ENCODE measurements around the gene WWOX. TPM values are rescaled to one million over a fixed set of nuclear protein-coding genes. Genes with fewer than 3 reads are reported as not detected.

The WWOX gene
- total RNA-seq, 1 donor from 2014 or later, result 17.8 TPM

DNA sequence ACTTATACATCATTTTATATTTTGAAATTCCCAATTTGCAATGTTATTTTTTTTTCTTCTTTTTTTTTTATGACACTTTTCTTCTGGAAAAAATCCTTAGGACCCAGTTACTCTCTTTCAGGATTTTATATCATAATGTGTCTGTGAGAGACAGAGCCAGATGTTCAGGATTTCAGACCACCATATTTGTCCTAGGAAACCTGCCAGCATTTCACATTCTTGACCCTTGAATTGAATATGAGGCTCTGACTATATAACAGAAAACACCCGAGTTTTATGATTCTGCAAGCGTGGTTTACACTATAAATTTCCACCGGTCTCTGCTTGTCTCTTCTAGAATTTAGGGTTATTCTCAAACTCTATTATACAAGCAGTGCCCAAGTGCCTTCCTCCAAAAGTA lies 621.0 kb downstream of the WWOX start:
- no peak overlapping the region for H3K27ac Mint-ChIP-seq

DNA sequence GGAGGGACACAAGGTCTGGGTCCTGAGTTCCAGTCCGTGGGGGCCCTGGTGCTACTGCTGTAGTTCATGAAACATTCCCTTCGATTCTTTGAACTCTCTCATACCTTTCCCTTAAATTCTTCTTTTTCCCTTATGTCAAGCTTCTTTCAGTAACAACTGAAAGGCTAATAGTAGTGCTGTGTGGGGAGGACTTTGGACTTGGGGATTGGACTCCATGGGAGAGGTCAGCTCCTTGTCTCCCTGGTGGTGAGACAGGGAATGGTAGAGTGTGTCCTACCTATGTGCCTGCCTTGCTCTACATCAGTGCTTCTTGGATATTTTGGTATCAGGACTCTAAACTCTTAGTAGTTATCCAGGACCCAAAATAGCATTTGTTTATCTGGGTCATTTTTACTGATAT lies 628.1 kb downstream of the WWOX start:
- Mint-ChIP-seq H3K4me1 (ENCODE audit: low read depth) (no peaks in the 10 kb centered on the region), H3K27ac (no peak overlapping the region), H3K4me3 (no peak overlapping the region), H3K36me3 (ENCODE audit: low read depth) (no peaks in the 10 kb centered on the region), H3K9me3 (no peaks in the 10 kb centered on the region), H3K27me3 (ENCODE audit: insufficient read depth) (peaks cover 1% of the 10 kb centered on the region)
- DNase-seq (ENCODE audit: low spot score), result no peak
- intact Hi-C loops (cut with micrococcal nuclease), result no loop called here

More for the DNA sequence above, 621.0 kb downstream of the WWOX start:
- intact Hi-C loops (cut with micrococcal nuclease), result no loop called here
- Mint-ChIP-seq H3K4me3 (no peak overlapping the region), H3K4me1 (ENCODE audit: low read depth) (no peaks in the 10 kb centered on the region), H3K36me3 (ENCODE audit: low read depth) (no peaks in the 10 kb centered on the region), H3K27me3 (ENCODE audit: insufficient read depth) (peaks cover 3% of the 10 kb centered on the region), H3K9me3 (no peaks in the 10 kb centered on the region)
- no peak for DNase-seq (ENCODE audit: low spot score)

DNA sequence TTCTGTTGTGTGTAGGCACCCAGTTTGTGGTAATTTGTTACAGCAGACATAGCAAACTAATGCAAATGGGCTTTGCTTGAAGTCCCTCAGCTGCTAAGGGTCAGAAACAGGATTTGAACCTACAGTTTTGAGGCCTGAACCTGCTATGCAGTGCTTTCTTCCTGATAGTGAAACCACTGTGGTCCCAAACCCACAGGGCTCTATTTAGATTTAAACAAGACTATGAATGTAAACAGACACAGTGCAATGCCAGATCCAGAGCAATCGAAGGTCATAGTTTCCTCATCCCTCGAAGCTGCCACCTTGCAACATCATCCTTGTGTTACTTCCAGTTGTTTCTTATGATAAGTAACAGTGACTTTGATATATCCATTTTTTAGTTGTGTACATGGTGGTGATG lies 630.2 kb downstream of the WWOX start:
- Mint-ChIP-seq H3K4me3 (no peak overlapping the region), H3K36me3 (ENCODE audit: low read depth) (no peaks in the 10 kb centered on the region), H3K4me1 (ENCODE audit: low read depth) (no peaks in the 10 kb centered on the region), H3K9me3 (no peaks in the 10 kb centered on the region), H3K27ac (no peak overlapping the region), H3K27me3 (ENCODE audit: insufficient read depth) (peaks cover 1% of the 10 kb centered on the region)
- intact Hi-C loops (cut with micrococcal nuclease), result no loop called here
- DNase-seq (ENCODE audit: low spot score), result no peak

DNA sequence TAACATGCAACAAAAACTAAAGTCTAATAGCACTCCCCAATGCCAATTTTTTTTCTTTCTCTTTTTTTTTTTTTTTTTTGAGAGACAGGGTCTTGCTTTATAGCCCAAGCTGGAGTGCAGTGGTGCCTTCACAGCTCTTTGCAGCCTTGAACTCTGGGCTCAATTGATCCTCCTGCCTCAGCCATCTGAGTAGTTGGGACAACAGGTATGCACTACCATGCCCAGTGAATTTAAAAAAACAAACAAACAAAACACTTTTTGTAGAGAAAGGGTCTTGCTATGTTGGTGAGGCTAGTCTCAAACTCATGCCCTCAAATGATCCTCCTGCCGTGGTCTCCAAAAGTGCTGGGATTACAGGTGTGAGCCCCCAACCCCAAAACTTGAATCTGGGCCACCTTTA lies 632.3 kb downstream of the WWOX start:
- H3K27ac Mint-ChIP-seq, result no peak overlapping the region

DNA sequence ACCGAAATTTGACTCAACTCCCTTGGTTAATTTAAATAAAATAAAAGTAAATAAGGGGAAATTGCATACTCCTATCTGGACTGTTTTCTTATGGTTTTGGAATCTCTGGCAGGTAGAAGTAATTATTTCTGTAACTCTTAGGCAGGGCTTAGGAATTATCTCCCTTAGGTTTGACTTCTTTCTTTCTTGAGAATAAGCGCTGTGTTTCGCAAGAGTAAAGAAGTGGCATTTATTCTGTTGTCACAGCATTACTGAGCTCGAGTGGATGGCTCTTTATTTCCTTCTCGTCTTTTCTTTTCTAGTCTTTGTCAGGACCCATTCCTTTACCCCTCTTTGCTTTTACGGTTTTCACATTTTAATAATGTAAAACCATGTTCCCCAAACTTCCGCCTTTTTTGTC lies 633.2 kb downstream of the WWOX start:
- Mint-ChIP-seq H3K36me3 (ENCODE audit: low read depth) (no peaks in the 10 kb centered on the region), H3K9me3 (no peaks in the 10 kb centered on the region), H3K27ac (no peak overlapping the region), H3K4me1 (ENCODE audit: low read depth) (no peaks in the 10 kb centered on the region), H3K4me3 (no peak overlapping the region), H3K27me3 (ENCODE audit: insufficient read depth) (no peaks in the 10 kb centered on the region)
- intact Hi-C loops (cut with micrococcal nuclease), result no loop called here
- DNase-seq (ENCODE audit: low spot score), result no peak

More for the DNA sequence above, 632.3 kb downstream of the WWOX start:
- H3K9me3 Mint-ChIP-seq, result no peaks in the 10 kb centered on the region
- H3K36me3 Mint-ChIP-seq (ENCODE audit: low read depth), result no peaks in the 10 kb centered on the region
- no peaks in the 10 kb centered on the region for H3K4me1 Mint-ChIP-seq (ENCODE audit: low read depth)
- H3K27me3 Mint-ChIP-seq (ENCODE audit: insufficient read depth), result no peaks in the 10 kb centered on the region
- H3K4me3 Mint-ChIP-seq, result no peak overlapping the region
- intact Hi-C loops (cut with micrococcal nuclease), result no loop called here
- no peak for DNase-seq (ENCODE audit: low spot score)

DNA sequence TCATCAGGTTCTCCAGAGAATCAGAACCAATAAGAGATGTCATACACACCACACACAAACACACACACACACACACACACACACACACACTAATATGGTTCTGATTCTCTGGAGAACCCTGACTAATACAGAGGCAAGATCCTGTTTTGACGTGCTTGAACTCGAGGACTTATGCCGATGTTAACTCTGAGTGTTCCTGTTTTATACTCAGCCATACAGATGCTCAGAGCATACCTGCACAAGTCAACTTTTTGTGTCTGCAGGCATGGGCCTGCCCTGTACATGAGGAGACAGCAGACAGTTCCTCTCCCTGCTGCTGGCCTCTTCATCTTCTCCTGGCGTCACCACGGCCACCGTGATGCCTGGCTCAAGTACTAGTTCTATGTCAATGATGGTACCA lies 635.9 kb downstream of the WWOX start:
- Mint-ChIP-seq H3K27ac (no peak overlapping the region), H3K27me3 (ENCODE audit: insufficient read depth) (peaks cover 9% of the 10 kb centered on the region), H3K4me3 (no peak overlapping the region), H3K4me1 (ENCODE audit: low read depth) (no peaks in the 10 kb centered on the region), H3K9me3 (no peaks in the 10 kb centered on the region), H3K36me3 (ENCODE audit: low read depth) (no peaks in the 10 kb centered on the region)
- DNase-seq (ENCODE audit: low spot score), result no peak
- intact Hi-C loops (cut with micrococcal nuclease), result no loop called here

DNA sequence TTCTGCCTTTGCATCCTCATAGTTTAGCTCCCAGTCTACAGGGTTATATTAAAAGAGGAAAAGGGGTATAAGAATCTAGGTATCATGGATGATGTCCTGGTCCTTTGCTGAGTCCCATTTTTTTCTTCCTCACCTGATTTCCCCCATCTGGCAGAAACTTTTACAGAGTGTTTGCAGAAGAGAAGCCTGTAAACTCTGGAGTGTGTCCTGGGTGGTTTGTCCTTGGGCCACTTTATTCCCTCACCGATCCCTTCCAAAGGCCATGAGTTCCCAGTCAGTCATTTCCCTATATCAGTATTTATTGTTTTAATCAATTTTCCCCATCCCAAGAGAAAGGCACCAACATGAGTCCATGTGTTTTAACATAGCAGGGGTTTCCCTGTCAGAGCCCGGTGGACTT lies 638.2 kb downstream of the WWOX start:
- DNase-seq (ENCODE audit: low spot score), result no peak
- peaks cover 10% of the 10 kb centered on the region for H3K4me1 Mint-ChIP-seq (ENCODE audit: low read depth)
- H3K4me3 Mint-ChIP-seq, result no peak overlapping the region
- no peaks in the 10 kb centered on the region for H3K36me3 Mint-ChIP-seq (ENCODE audit: low read depth)
- H3K27me3 Mint-ChIP-seq (ENCODE audit: insufficient read depth), result peaks cover 10% of the 10 kb centered on the region
- H3K27ac Mint-ChIP-seq, result no peak overlapping the region
- intact Hi-C loops (cut with micrococcal nuclease), result no loop called here
- no peaks in the 10 kb centered on the region for H3K9me3 Mint-ChIP-seq

DNA sequence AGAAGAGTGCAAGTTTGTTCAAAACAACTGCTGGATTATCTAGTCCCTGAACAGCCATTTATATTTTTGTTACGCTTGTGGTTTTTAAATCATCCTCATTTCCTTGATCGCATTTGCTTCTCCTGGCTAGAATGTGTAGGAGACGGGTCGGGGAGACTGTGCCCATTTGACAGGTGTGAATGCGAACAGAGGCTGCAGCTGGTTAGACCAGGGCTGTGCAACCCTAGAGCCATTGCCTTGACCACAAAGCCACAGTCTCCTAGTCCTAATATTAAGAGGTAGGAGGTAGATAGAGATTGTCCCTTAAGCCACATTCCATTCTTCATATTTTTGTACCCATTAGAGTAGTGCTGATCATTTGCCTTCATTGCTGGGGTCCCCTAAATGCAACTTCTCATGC lies 639.1 kb downstream of the WWOX start:
- H3K4me1 Mint-ChIP-seq (ENCODE audit: low read depth), result peaks cover 19% of the 10 kb centered on the region
- no peak for DNase-seq (ENCODE audit: low spot score)
- H3K4me3 Mint-ChIP-seq, result no peak overlapping the region
- no peaks in the 10 kb centered on the region for H3K9me3 Mint-ChIP-seq
- H3K27ac Mint-ChIP-seq, result no peak overlapping the region
- no peaks in the 10 kb centered on the region for H3K36me3 Mint-ChIP-seq (ENCODE audit: low read depth)
- H3K27me3 Mint-ChIP-seq (ENCODE audit: insufficient read depth), result peaks cover 10% of the 10 kb centered on the region
- intact Hi-C loops (cut with micrococcal nuclease), result no loop called here

DNA sequence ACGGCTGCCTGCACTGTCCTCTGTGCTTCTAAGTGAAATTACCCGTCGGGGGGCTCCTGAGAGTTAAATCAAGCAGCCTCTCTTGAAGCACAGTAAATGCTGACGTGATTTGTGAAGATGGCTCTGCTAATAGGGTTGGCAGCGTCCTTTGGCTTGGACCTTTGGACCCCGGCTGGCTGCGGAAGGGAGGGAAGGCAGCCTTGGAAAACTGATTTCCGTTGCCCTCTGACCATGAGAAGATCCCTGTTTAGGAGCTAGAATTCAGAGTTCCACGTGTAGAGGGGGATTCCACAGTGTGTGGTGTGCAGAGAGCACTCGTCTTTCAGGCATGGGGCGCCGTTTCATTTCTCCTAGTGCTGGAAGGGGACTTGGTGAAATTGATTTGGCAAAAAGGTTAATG lies 640.8 kb downstream of the WWOX start:
- intact Hi-C loops (cut with micrococcal nuclease), result no loop called here
- DNase-seq (ENCODE audit: low spot score), result no peak
- H3K27ac Mint-ChIP-seq, result no peak overlapping the region
- H3K36me3 Mint-ChIP-seq (ENCODE audit: low read depth), result no peaks in the 10 kb centered on the region
- no peaks in the 10 kb centered on the region for H3K9me3 Mint-ChIP-seq
- H3K27me3 Mint-ChIP-seq (ENCODE audit: insufficient read depth), result peaks cover 10% of the 10 kb centered on the region
- H3K4me3 Mint-ChIP-seq, result no peak overlapping the region
- peaks cover 29% of the 10 kb centered on the region for H3K4me1 Mint-ChIP-seq (ENCODE audit: low read depth)

DNA sequence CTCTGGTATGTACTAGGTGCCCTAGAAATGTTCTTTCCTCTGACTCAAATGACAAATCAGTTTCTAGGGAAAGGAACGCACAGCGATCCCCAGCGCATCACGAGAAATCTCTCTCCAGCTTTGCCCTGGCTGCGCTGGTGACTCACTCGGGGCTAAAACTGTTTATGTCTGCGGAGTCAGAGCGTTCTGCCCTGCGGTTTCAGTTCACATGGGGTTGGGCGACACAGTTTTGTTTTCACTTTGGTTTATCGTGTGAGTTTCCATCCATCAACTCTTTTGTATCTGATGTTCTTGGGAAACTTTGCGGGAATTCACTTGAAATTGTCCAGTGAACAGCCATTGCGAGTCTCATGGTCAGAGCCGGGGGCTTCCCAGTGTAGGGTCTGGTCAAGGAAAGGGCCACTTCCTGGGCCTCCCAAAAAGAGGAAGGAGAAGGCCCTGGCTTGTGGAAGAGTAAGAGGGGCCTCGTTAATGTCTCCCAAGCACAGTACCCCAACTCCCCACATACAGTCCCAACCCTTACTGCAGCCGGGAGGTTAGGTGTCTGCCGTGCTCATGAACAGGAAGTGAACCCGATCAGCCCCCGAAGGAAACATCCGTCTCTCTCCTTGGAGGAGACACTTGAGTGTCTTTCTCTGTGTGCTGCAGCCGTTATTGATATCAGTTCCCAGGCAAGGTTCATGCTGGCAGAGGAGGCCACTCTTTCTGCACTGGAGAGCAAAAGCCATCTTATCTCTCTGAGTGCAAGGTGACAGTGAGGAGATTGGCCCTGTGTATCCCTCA lies 643.2 kb downstream of the WWOX start:
- intact Hi-C loops (cut with micrococcal nuclease), result loop anchor here (1.0 kb wide), 11 partner anchors 19 to 1101 kb away; no protein-coding TSS in a partner anchor
- peaks cover 10% of the 10 kb centered on the region for H3K27me3 Mint-ChIP-seq (ENCODE audit: insufficient read depth)
- H3K9me3 Mint-ChIP-seq, result peaks cover 7% of the 10 kb centered on the region
- peak overlapping the region; percentile 74 for H3K4me3 Mint-ChIP-seq
- H3K4me1 Mint-ChIP-seq (ENCODE audit: low read depth), result peaks cover 33% of the 10 kb centered on the region
- DNase-seq (ENCODE audit: low spot score), result peak; percentile 70
- H3K27ac Mint-ChIP-seq, result peak overlapping the region; percentile 77
- peaks cover 3% of the 10 kb centered on the region for H3K36me3 Mint-ChIP-seq (ENCODE audit: low read depth)

DNA sequence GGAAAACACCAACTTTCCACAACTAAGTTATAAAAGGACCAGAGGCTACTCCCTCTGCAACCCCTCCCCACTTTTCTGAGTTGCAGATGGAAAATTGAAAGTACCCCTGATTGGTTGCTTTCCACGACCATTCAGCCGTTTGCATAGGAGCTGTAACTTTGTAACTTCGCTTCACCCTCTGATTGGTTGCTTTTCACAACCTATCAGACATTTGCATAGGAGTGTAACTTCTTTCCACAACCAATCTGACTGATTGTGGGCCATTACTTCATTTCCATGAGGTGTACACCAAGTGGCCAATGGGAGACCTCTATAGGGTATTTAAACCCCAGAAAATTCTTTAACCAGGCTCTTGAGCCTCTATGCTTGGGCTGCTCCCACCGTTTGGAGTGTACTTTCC lies 644.1 kb downstream of the WWOX start:
- H3K4me3 Mint-ChIP-seq, result peak overlapping the region; percentile 74
- peaks cover 33% of the 10 kb centered on the region for H3K4me1 Mint-ChIP-seq (ENCODE audit: low read depth)
- H3K27ac Mint-ChIP-seq, result peak overlapping the region; percentile 77
- no peak for DNase-seq (ENCODE audit: low spot score)
- peaks cover 7% of the 10 kb centered on the region for H3K9me3 Mint-ChIP-seq
- peaks cover 10% of the 10 kb centered on the region for H3K27me3 Mint-ChIP-seq (ENCODE audit: insufficient read depth)
- intact Hi-C loops (cut with micrococcal nuclease), result loop anchor here (1.0 kb wide), 1 partner anchor 573 kb away; no protein-coding TSS in a partner anchor
- peaks cover 3% of the 10 kb centered on the region for H3K36me3 Mint-ChIP-seq (ENCODE audit: low read depth)

DNA sequence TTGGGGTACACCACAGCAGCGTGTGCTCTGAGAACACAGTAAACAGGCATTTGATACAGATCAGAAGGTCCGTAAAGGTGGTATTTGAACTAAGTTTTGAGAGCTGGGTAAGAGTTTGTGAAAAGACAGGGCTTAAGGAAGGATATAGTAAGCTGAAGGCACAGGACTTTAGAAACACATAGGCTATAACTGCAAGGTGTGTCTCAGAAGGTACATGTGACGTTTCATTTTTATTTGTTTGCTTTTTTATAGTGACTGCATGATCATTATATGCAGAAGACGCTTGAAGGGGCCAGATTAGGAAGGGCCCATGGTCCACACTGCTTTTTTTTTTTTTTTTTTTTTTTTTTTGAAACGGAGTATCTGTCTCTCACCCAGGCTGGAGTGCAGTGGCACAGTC lies 644.6 kb downstream of the WWOX start:
- Mint-ChIP-seq H3K36me3 (ENCODE audit: low read depth) (peaks cover 3% of the 10 kb centered on the region), H3K4me1 (ENCODE audit: low read depth) (peaks cover 37% of the 10 kb centered on the region), H3K27me3 (ENCODE audit: insufficient read depth) (peaks cover 10% of the 10 kb centered on the region), H3K4me3 (no peak overlapping the region), H3K27ac (no peak overlapping the region), H3K9me3 (peaks cover 7% of the 10 kb centered on the region)
- intact Hi-C loops (cut with micrococcal nuclease), result no loop called here
- DNase-seq (ENCODE audit: low spot score), result no peak

DNA sequence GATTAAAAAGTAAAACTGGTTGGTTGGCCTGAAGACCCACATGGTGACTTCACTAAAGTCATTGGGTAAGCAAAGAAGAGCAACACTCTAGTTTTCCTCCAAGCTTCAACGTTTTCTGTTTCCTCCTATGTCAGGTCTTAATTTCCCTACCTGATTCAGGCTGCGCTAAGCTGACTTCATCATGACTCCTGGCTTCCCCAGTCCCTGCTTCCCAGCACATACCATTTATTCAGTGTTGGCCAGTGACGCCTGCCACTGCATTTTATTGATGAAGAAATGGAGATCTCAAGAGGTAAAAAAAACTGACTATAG lies 645.3 kb downstream of the WWOX start:
- Mint-ChIP-seq H3K36me3 (ENCODE audit: low read depth) (peaks cover 3% of the 10 kb centered on the region), H3K27ac (no peak overlapping the region), H3K27me3 (ENCODE audit: insufficient read depth) (peaks cover 7% of the 10 kb centered on the region), H3K4me3 (no peak overlapping the region), H3K4me1 (ENCODE audit: low read depth) (peaks cover 44% of the 10 kb centered on the region), H3K9me3 (peaks cover 7% of the 10 kb centered on the region)
- intact Hi-C loops (cut with micrococcal nuclease), result no loop called here
- DNase-seq (ENCODE audit: low spot score), result no peak

Measured in activated T-helper 1 cell treated with anti-CD3 and anti-CD28 coated beads, Interleukin-12 subunit alpha, Interleukin-12 subunit beta, Interleukin-2, Interleukin-4 antibody, amounts not matched to agents 30 ng/mL and 10 ng/mL and 1 ng/mL, durations not matched to agents 14 hours and 24 hours and 36 hours (primary cell).